Measurements from ENCODE around the gene NUP98.

Gene NUP98

DNA sequence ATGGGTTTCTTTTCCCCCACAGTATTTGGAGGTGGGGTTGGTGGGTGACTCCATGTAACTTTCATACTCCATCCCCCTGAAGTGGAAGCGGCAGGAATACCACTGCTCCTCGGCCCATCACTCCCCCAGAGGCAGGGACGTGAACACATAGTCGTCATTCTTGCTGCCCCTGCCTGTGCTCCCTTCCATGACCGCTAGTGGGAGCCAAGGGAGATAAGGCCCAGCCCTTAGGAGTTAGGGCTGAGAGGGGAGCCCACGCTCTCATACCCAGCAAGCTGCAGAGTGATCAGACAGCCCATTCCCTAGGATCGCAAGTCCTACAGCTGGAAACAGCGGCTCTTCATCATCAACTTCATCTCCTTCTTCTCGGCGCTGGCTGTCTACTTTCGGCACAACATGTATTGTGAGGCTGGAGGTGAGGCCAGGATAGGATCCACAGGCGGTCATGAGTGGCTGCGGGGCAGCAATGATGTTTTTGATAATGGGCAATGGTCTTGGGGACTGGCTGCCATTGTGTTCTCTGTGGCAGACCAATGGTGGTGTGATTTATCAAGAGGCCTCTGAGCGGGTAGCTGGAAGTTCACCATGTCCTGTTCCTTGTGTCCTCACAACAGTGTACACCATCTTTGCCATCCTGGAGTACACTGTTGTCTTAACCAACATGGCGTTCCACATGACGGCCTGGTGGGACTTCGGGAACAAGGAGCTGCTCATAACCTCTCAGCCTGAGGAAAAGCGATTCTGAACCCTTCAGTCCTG, 27.5 kb upstream of the NUP98 start:
- Histone ChIP-seq H3K4me1 (ENCODE audit: insufficient read depth, low read length) (no peaks in the 10 kb centered on the region), H3K79me2 (ENCODE audit: insufficient read depth, low read length) (peaks cover 9% of the 10 kb centered on the region), H2AFZ (ENCODE audit: low read depth, low read length) (no peak overlapping the region), H3K4me3 (ENCODE audit: low read depth in 1 of 2, low read length in 2 of 2) (no peak overlapping the region), H3K4me2 (ENCODE audit: insufficient read depth, low read length) (no peak overlapping the region), H4K20me1 (ENCODE audit: insufficient read depth, low read length) (peaks cover 20% of the 10 kb centered on the region), H3K27ac (ENCODE audit: low read length) (no peak overlapping the region), H3K27me3 (ENCODE audit: insufficient read depth, low read length, poor library complexity) (no peaks in the 10 kb centered on the region), H3K9me3 (ENCODE audit: insufficient read depth, low read length, severe bottlenecking) (no peaks in the 10 kb centered on the region), H3K9ac (ENCODE audit: low read depth, low read length) (no peak overlapping the region), H3K36me3 (ENCODE audit: insufficient read depth, low read length) (peaks cover 57% of the 10 kb centered on the region)
- DNase-seq: peak; percentile 74
- ATAC-seq (ENCODE audit: insufficient read depth, low read depth): peak; percentile 84
- TF ChIP-seq EZH2 (IDR thresholded peaks at IDR 0.05; ENCODE audit: borderline replicate concordance, low read depth, low read length, severe bottlenecking): no peak
- TF ChIP-seq, protein P1, sequence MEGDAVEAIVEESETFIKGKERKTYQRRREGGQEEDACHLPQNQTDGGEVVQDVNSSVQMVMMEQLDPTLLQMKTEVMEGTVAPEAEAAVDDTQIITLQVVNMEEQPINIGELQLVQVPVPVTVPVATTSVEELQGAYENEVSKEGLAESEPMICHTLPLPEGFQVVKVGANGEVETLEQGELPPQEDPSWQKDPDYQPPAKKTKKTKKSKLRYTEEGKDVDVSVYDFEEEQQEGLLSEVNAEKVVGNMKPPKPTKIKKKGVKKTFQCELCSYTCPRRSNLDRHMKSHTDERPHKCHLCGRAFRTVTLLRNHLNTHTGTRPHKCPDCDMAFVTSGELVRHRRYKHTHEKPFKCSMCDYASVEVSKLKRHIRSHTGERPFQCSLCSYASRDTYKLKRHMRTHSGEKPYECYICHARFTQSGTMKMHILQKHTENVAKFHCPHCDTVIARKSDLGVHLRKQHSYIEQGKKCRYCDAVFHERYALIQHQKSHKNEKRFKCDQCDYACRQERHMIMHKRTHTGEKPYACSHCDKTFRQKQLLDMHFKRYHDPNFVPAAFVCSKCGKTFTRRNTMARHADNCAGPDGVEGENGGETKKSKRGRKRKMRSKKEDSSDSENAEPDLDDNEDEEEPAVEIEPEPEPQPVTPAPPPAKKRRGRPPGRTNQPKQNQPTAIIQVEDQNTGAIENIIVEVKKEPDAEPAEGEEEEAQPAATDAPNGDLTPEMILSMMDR (IDR thresholded peaks at IDR 0.05; ENCODE audit: borderline replicate concordance, extremely low read depth, low read length, poor library complexity, severe bottlenecking): peak; percentile 82

DNA sequence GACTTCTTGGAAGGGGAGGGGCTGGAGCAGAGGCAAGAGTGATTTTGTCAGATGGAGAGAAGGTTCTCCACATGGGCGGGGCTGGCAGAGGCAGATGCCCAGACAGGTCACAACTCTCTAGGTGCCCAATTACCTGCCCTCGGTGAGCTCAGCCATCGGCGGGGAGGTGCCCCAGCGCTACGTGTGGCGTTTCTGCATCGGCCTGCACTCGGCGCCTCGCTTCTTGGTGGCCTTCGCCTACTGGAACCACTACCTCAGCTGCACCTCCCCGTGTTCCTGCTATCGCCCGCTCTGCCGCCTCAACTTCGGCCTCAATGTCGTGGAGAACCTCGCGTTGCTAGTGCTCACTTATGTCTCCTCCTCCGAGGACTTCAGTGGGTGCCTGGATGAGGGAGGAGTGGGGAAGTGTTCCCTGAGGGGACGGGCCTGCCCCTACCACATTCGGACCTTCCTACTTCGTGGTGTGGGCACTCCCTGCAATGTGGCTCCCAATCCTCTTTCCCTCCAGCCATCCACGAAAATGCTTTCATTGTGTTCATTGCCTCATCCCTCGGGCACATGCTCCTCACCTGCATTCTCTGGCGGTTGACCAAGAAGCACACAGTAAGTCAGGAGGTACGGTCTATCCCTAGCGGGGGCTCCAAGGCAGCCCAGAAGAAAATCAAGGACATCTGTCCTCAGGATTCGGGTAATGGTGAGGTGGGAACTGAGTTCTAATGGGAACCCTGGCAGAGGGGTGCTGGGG, 26.6 kb upstream of the NUP98 start:
- Histone ChIP-seq H3K79me2 (ENCODE audit: insufficient read depth, low read length) (peaks cover 5% of the 10 kb centered on the region; the same call in 1 of the 2 replicates), H3K27me3 (ENCODE audit: insufficient read depth, low read length, poor library complexity) (no peaks in the 10 kb centered on the region), H4K20me1 (ENCODE audit: insufficient read depth, low read length) (peaks cover 20% of the 10 kb centered on the region), H2AFZ (ENCODE audit: low read depth, low read length) (no peak overlapping the region), H3K9ac (ENCODE audit: low read depth, low read length) (no peak overlapping the region), H3K27ac (ENCODE audit: low read length) (no peak overlapping the region), H3K36me3 (ENCODE audit: insufficient read depth, low read length) (peaks cover 56% of the 10 kb centered on the region), H3K9me3 (ENCODE audit: insufficient read depth, low read length, severe bottlenecking) (no peaks in the 10 kb centered on the region), H3K4me3 (ENCODE audit: low read depth in 1 of 2, low read length in 2 of 2) (no peak overlapping the region), H3K4me2 (ENCODE audit: insufficient read depth, low read length) (no peak overlapping the region), H3K4me1 (ENCODE audit: insufficient read depth, low read length) (no peaks in the 10 kb centered on the region)
- TF ChIP-seq, protein P1 (IDR thresholded peaks at IDR 0.05; ENCODE audit: borderline replicate concordance, extremely low read depth, low read length, poor library complexity, severe bottlenecking): no peak
- no peak for TF ChIP-seq EZH2 (IDR thresholded peaks at IDR 0.05; ENCODE audit: borderline replicate concordance, low read depth, low read length, severe bottlenecking)
- ATAC-seq (ENCODE audit: insufficient read depth, low read depth) (no peak), DNase-seq (no peak)

DNA sequence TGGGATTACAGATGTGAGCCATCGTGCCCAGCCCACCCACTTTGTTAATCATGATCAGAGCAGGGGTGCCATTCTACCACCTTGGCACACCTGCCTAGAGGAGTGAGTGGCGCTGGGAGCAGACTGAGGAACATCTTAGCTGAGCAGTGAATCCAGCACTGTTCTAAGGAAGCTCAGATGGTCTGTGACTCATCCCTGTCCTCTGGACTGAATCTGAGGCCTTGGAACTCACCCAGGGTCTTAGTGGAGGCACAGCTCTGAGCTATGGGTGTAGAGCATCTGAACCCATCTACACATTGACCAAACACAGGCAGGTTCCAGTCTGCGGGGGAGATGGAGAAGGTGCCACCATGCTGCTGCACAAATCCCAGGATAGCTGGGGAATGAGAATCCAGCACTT, 25.9 kb upstream of the NUP98 start:
- no peak for ATAC-seq (ENCODE audit: insufficient read depth, low read depth)

More for the DNA sequence above, 25.9 kb upstream of the NUP98 start:
- no peak for DNase-seq
- Histone ChIP-seq H3K4me3 (ENCODE audit: low read depth in 1 of 2, low read length in 2 of 2) (no peak overlapping the region), H3K9ac (ENCODE audit: low read depth, low read length) (no peak overlapping the region), H3K4me1 (ENCODE audit: insufficient read depth, low read length) (no peaks in the 10 kb centered on the region), H3K36me3 (ENCODE audit: insufficient read depth, low read length) (peaks cover 55% of the 10 kb centered on the region), H3K27ac (ENCODE audit: low read length) (no peak overlapping the region), H3K27me3 (ENCODE audit: insufficient read depth, low read length, poor library complexity) (no peaks in the 10 kb centered on the region), H2AFZ (ENCODE audit: low read depth, low read length) (no peak overlapping the region), H4K20me1 (ENCODE audit: insufficient read depth, low read length) (peaks cover 20% of the 10 kb centered on the region), H3K9me3 (ENCODE audit: insufficient read depth, low read length, severe bottlenecking) (no peaks in the 10 kb centered on the region), H3K79me2 (ENCODE audit: insufficient read depth, low read length) (peaks cover 4% of the 10 kb centered on the region; the same call in 1 of the 2 replicates), H3K4me2 (ENCODE audit: insufficient read depth, low read length) (no peak overlapping the region)
- TF ChIP-seq, protein P1 (IDR thresholded peaks at IDR 0.05; ENCODE audit: borderline replicate concordance, extremely low read depth, low read length, poor library complexity, severe bottlenecking): no peak
- no peak for TF ChIP-seq EZH2 (IDR thresholded peaks at IDR 0.05; ENCODE audit: borderline replicate concordance, low read depth, low read length, severe bottlenecking)

Measured in DND-41 (cell line).